Caco-2 (cell line): ENCODE measurements around the gene YAP1. TPM values are rescaled to one million over a fixed set of nuclear protein-coding genes. Genes with fewer than 3 reads are reported as not detected.

Experiments
- BruUV-seq: library from RNA; stranded (reverse); fragments of 400-500 nt; replicated peaks from 2 replicates; lab custom pipeline; 2021; lab: Mats Ljungman, UMichigan
- CTCF ChIA-PET: fragments of 300-600 bp; sonication (Branson Sonifier 250); formaldehyde crosslinking; loops from one replicate; lab custom pipeline; 2022; ENCODE audit warnings: antibody characterized with exemption; lab: Charles Lee
- POLR2A ChIA-PET: fragments of 300-600 bp; sonication (Branson Sonifier 250); formaldehyde crosslinking; loops from one replicate; lab custom pipeline; 2022; ENCODE audit warnings: antibody characterized with exemption; lab: Charles Lee
- DNase-seq, 2 experiments: peaks; one replicate each; pipeline versions ENCODE4 v3.0.0 to v3.0.0-alpha.2; 2020 to 2022
- H3K27me3 ChIP-seq: replicated peaks from 2 replicates; pipeline ENCODE4 v1.6.0; 2011; ENCODE audit warnings: low read length; ENCODE audit not compliant: control insufficient read depth, insufficient read depth
- H3K36me3 ChIP-seq: 2 replicates; pipeline ENCODE4 v1.5.1; 2011; ENCODE audit warnings: low read length; ENCODE audit not compliant: control insufficient read depth, insufficient read depth
- H3K4me1 ChIP-seq: fragments of 250-450 bp; sonication (Bioruptor Pico); 2 replicates; pipeline ENCODE4 v1.5.1; 2020; ENCODE audit warnings: mild to moderate bottlenecking
- H3K4me3 ChIP-seq: 2 replicates; pipeline ENCODE4 v1.5.1; 2011; ENCODE audit warnings: low read depth, mild to moderate bottlenecking, control low read depth, low read length
- H3K9me3 ChIP-seq: fragments of 250-450 bp; sonication (Bioruptor Pico); 2 replicates; pipeline ENCODE4 v1.5.1; 2020; ENCODE audit warnings: mild to moderate bottlenecking, moderate library complexity
- H3K27ac Mint-ChIP-seq: one replicate; pipeline ENCODE4 v1.8.0; 2022; ENCODE audit warnings: mixed read lengths; ENCODE audit not compliant: unreplicated experiment
- H3K27me3 Mint-ChIP-seq: one replicate; pipeline ENCODE4 v1.8.0; 2022; ENCODE audit warnings: mixed read lengths; ENCODE audit not compliant: insufficient read depth, unreplicated experiment
- H3K36me3 Mint-ChIP-seq: one replicate; pipeline ENCODE4 v1.8.0; 2022; ENCODE audit warnings: mild to moderate bottlenecking, mixed read lengths; ENCODE audit not compliant: insufficient read depth, unreplicated experiment
- H3K4me1 Mint-ChIP-seq: one replicate; pipeline ENCODE4 v1.8.0; 2022; ENCODE audit warnings: low read depth, mixed read lengths; ENCODE audit not compliant: unreplicated experiment
- H3K4me3 Mint-ChIP-seq: one replicate; pipeline ENCODE4 v1.8.0; 2022; ENCODE audit warnings: mild to moderate bottlenecking, moderate library complexity, mixed read lengths; ENCODE audit not compliant: unreplicated experiment
- H3K9me3 Mint-ChIP-seq: one replicate; pipeline ENCODE4 v1.8.0; 2022; ENCODE audit warnings: mixed read lengths; ENCODE audit not compliant: unreplicated experiment
- CTCF ChIP-seq, 2 experiments: fragments of 200-600 bp in 1 of 2; IDR thresholded peaks; 1 replicate in 1 of 2; 2 replicates in 1 of 2; pipeline versions ENCODE4 v1.5.1 to v1.8.0; 2011 to 2022; ENCODE audit warnings: antibody characterized with exemption in 1 of 2, control low read depth in 1 of 2, inconsistent platforms in 1 of 2, low read depth in 1 of 2, low read length in 1 of 2, mild to moderate bottlenecking in 1 of 2, moderate library complexity in 1 of 2; ENCODE audit not compliant: insufficient read depth in 1 of 2, severe bottlenecking in 1 of 2, unreplicated experiment in 1 of 2
- intact Hi-C: fragments of 100-400 bp; cut with micrococcal nuclease; formaldehyde crosslinking; loops from one replicate; pipeline ENCODE4 v1.10.0; 2022; ENCODE audit not compliant: unreplicated experiment
- total RNA-seq: library from RNA; stranded (reverse); gene quantifications from 2 replicates; pipeline ENCODE4 v1.2.3, GENCODE V29; 2022

Gene YAP1
- total RNA-seq, 1 experiment from 2014 or later = 207 TPM

GRCh38 chr11:102201776-102202175 is 91.5 kb downstream of the YAP1 start:
- BruUV-seq = no TSS peak
- peaks cover 77% of the 10 kb centered on the region for H3K36me3 Mint-ChIP-seq
- no peaks in the 10 kb centered on the region for H3K27me3 ChIP-seq
- H3K36me3 ChIP-seq = peaks cover 1% of the 10 kb centered on the region
- H3K4me3 Mint-ChIP-seq = no peak overlapping the region
- intact Hi-C loops = no loop called here
- peaks cover 29% of the 10 kb centered on the region for H3K4me1 ChIP-seq
- H3K27ac Mint-ChIP-seq = no peak overlapping the region
- CTCF ChIA-PET = interaction anchor here (0.7 kb wide), 1 partner anchor 558 kb away, joined by 3 read pairs; no protein-coding TSS in a partner anchor
- TF ChIP-seq CTCF (IDR thresholded peaks at IDR 0.05; ENCODE audit: insufficient read depth in 1 of 2, low read depth in 1 of 2, low read length in 1 of 2, severe bottlenecking in 1 of 2, unreplicated experiment in 1 of 2) = no peak
- H3K4me3 ChIP-seq = no peak overlapping the region
- no peaks in the 10 kb centered on the region for H3K9me3 ChIP-seq
- POLR2A ChIA-PET = no interaction called here
- H3K27me3 Mint-ChIP-seq = no peaks in the 10 kb centered on the region
- H3K4me1 Mint-ChIP-seq = peaks cover 46% of the 10 kb centered on the region
- DNase-seq = no peak
- H3K9me3 Mint-ChIP-seq = no peaks in the 10 kb centered on the region

GRCh38 chr11:102202972-102203371 is 92.7 kb downstream of the YAP1 start:
- Mint-ChIP-seq H3K27ac (no peak overlapping the region), H3K36me3 (peaks cover 82% of the 10 kb centered on the region), H3K4me1 (peaks cover 36% of the 10 kb centered on the region), H3K27me3 (no peaks in the 10 kb centered on the region), H3K9me3 (no peaks in the 10 kb centered on the region), H3K4me3 (no peak overlapping the region)
- intact Hi-C loops = no loop called here
- H3K27me3 ChIP-seq = no peaks in the 10 kb centered on the region
- no peak for DNase-seq
- H3K9me3 ChIP-seq = no peaks in the 10 kb centered on the region
- TF ChIP-seq CTCF (IDR thresholded peaks at IDR 0.05; ENCODE audit: insufficient read depth in 1 of 2, low read depth in 1 of 2, low read length in 1 of 2, severe bottlenecking in 1 of 2, unreplicated experiment in 1 of 2) = no peak
- ChIA-PET CTCF (no interaction called here), POLR2A (no interaction called here)
- H3K4me3 ChIP-seq = no peak overlapping the region
- H3K36me3 ChIP-seq = peaks cover 3% of the 10 kb centered on the region
- no TSS peak for BruUV-seq
- peaks cover 19% of the 10 kb centered on the region for H3K4me1 ChIP-seq

GRCh38 chr11:102204174-102204573 is 93.9 kb downstream of the YAP1 start:
- H3K4me3 Mint-ChIP-seq = no peak overlapping the region
- no peaks in the 10 kb centered on the region for H3K9me3 Mint-ChIP-seq
- TF ChIP-seq CTCF (IDR thresholded peaks at IDR 0.05; ENCODE audit: insufficient read depth in 1 of 2, low read depth in 1 of 2, low read length in 1 of 2, severe bottlenecking in 1 of 2, unreplicated experiment in 1 of 2) = no peak
- peaks cover 35% of the 10 kb centered on the region for H3K4me1 Mint-ChIP-seq
- CTCF ChIA-PET = no interaction called here
- POLR2A ChIA-PET = no interaction called here
- DNase-seq = no peak
- Histone ChIP-seq H3K27me3 (no peaks in the 10 kb centered on the region), H3K36me3 (peaks cover 3% of the 10 kb centered on the region), H3K4me1 (peaks cover 8% of the 10 kb centered on the region; the same call in 1 of the 2 replicates), H3K4me3 (no peak overlapping the region), H3K9me3 (no peaks in the 10 kb centered on the region)
- intact Hi-C loops = loop anchor here (1.0 kb wide), 1 partner anchor 9 kb away; no protein-coding TSS in a partner anchor
- BruUV-seq = no TSS peak
- peaks cover 87% of the 10 kb centered on the region for H3K36me3 Mint-ChIP-seq
- no peaks in the 10 kb centered on the region for H3K27me3 Mint-ChIP-seq
- H3K27ac Mint-ChIP-seq = peak overlapping the region; percentile 12
